ENCODE data around the gene LRAT.
"Not testable (repeated sequence)": the region's sequence is repeated elsewhere in the genome, so short reads cannot be mapped to it uniquely, and the experiment has no call there.

Gene LRAT

DNA sequence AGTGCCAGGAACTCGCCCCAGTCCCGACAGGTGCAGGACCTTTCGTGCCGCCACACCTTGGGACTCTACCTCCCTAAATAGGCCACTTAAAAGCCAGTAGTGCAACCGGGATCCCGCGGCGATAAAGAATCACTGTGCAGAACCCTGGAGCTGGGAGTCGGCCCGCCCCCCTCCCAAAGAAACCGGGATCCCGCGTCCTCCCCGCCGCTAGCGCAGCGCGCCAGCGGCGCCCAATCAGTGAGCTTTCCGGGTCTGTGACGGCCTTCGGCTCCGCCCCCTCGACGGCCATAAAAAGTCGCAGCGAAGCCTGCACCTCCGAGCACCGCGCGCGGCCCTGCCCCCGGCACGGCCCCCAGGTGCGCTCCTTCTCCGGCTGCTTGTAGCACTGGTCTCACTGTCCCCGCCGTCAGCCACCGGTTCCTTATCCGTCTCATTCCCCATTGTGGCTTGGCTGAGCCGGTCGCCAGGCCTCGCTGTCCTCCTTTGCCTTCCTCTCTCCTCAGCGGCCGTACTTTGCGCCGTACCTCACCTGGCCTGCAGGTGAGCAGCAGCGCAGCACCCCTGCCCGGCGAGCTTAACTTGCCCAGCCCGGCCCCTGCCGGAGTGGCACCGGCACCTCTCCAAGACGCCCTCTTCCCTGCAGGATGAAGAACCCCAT is at the start of gene LRAT:
Gene LRAT, plus strand, starts transcription at position 318 of the 658 bp plus-strand sequence. Its CDS starts 327 bp downstream, at position 645.
- peak; percentile 28 for DNase-seq (ENCODE audit: low spot score)

DNA sequence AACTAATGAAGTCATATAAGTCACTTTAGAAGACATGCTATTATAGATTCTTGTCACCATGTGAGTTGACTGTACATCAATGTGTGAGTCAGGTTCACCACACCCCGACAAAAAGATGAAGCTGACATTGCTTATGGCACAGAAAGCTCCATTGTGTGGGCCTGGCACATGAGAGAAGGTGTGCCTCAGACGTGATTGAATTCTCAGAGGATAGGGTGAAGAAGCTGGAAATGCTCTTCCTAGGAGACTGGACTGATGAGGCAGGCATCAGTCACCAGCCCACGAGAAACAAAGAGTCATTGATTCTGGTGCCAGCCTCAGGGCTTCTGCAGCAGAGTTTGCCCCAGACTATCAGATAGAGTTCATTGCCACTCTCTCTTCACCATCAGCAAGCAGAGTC is 35.9 kb upstream of the LRAT start:
- DNase-seq (ENCODE audit: low spot score), result no peak

GRCh38 chr4:154709550-154709949 is 34.2 kb upstream of the LRAT start:
- DNase-seq (ENCODE audit: low spot score), result no peak

- DNase-seq (ENCODE audit: low spot score), result no peak
Observed at GRCh38 chr4:154711522-154711921, 32.3 kb upstream of the LRAT start.

- no peak for DNase-seq (ENCODE audit: low spot score)
Observed at GRCh38 chr4:154714339-154715040, 29.3 kb upstream of the LRAT start.

DNA sequence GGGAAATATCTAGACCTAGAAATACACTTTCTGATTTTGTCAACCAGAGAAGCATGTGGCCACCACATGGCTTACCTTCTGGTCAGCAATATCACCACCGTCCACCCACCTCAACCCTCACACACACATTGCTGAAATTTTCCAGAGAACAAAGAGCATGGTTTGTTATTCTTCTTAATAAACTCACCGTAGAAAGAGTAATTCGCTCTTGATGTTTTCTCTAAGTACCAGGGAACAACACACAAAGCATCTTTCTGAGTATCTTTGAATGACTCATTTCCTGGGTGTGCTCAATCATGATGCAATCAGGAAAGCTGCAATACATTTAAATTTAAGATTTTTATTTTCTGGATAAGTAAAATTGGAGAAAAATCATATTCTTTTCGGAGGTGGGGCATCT is 24.7 kb upstream of the LRAT start:
- DNase-seq (ENCODE audit: low spot score), result peak; percentile 22

DNA sequence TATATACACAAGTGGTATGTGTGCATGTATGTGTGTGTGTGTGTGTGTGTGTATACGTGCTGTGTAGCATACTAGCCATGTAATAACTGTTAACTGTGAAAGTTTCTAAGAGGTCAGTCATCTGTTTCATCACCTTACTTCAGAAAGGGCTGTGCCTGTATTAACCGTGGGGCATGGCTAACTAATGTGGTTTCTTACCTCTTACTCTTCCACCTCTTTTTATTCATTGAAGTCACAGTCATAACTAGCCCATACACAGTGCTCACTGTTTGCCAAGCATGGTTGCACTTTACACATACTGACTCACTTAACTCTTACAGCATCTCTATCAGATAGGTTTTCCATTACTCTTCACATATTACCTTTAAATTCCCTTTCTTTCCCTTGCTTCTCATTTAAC is 23.7 kb upstream of the LRAT start:
- DNase-seq (ENCODE audit: low spot score), result peak; percentile 48

DNA sequence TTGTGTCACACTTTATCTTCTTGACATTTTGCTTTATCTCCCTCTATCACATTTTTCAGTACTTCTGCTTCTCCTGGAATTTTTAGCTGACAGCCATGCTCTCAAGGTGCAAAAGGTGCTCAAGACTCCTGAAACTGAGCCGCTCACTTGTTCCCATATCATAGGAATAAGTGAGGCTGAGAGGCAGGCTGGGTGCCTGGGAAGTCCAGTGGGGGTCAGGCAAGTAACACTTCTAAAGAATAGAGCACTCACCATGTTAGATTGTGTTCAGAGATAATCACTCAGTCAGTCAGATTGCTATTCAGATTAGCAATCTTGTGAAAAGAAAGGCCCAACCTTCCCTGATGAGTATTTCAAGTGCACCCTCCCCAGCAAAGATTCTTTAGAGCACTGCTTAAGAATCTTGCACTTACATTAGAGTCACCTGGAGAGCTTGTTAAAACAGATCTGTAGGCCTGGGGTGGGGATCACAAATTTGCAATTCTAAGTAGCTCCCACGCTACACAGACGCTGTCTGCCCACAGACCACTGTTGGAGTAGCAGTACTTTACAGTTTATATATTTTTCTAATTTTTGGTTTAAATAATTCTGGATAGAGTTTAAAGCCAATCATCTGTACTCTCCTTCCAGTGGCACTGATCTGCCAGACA is 23.1 kb upstream of the LRAT start:
- no peak for DNase-seq (ENCODE audit: low spot score)

GRCh38 chr4:154722262-154722661 is 21.5 kb upstream of the LRAT start:
- no peak for DNase-seq (ENCODE audit: low spot score)

DNA sequence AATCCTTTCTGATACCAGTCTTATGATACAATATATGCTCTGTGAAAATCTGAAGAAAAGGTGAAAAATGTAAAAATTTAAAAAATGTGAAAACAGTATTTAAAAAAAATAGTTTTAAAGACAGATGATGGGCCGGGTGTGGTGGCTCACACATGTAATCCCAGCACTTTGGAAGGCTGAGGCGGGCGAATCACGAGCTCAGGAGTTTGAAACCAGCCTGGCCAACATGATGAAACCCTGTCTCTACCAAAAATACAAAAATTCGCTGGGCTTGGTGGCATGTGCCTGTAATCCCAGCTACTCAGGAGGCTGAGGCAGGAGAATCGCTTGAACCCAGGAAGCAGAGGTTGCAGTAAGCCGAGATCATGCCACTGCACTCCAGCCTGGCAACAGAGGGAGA is 20.2 kb upstream of the LRAT start:
- not testable (repeated sequence) for DNase-seq (ENCODE audit: low spot score)

GRCh38 chr4:154727540-154727939 is 16.3 kb upstream of the LRAT start:
- DNase-seq (ENCODE audit: low spot score), result no peak

GRCh38 chr4:154731756-154732155 is 12.0 kb upstream of the LRAT start:
- no peak for DNase-seq (ENCODE audit: low spot score)

- DNase-seq (ENCODE audit: low spot score), result no peak
Observed at GRCh38 chr4:154732669-154733068, 11.1 kb upstream of the LRAT start.

GRCh38 chr4:154736770-154737169 is 7.0 kb upstream of the LRAT start:
- no peak for DNase-seq (ENCODE audit: low spot score)

DNA sequence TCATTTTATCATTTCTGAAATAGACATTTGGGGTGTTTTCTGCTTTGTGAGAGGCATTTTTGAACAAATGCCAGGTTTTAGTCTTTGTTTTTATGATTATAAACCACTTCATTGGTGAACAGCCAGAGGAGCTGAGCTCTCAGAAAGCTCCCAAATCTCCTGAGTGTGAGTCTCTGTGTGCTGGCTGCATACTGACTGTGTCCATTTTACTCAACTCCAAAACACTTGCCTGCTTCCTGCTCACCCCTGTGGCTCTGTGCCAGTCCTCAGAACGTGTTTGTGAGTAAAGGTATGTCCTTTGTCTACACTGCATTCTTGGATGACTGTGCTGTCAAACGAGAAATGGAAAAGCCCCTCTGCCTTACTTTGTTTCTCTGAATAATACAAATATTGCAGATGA is 5.4 kb upstream of the LRAT start:
- no peak for DNase-seq (ENCODE audit: low spot score)

GRCh38 chr4:154739111-154739510 is 4.7 kb upstream of the LRAT start:
- DNase-seq (ENCODE audit: low spot score), result no peak

GRCh38 chr4:154740462-154740861 is 3.3 kb upstream of the LRAT start:
- DNase-seq (ENCODE audit: low spot score), result no peak

- DNase-seq (ENCODE audit: low spot score), result no peak
Observed at GRCh38 chr4:154741131-154741665, 2.6 kb upstream of the LRAT start.

DNA sequence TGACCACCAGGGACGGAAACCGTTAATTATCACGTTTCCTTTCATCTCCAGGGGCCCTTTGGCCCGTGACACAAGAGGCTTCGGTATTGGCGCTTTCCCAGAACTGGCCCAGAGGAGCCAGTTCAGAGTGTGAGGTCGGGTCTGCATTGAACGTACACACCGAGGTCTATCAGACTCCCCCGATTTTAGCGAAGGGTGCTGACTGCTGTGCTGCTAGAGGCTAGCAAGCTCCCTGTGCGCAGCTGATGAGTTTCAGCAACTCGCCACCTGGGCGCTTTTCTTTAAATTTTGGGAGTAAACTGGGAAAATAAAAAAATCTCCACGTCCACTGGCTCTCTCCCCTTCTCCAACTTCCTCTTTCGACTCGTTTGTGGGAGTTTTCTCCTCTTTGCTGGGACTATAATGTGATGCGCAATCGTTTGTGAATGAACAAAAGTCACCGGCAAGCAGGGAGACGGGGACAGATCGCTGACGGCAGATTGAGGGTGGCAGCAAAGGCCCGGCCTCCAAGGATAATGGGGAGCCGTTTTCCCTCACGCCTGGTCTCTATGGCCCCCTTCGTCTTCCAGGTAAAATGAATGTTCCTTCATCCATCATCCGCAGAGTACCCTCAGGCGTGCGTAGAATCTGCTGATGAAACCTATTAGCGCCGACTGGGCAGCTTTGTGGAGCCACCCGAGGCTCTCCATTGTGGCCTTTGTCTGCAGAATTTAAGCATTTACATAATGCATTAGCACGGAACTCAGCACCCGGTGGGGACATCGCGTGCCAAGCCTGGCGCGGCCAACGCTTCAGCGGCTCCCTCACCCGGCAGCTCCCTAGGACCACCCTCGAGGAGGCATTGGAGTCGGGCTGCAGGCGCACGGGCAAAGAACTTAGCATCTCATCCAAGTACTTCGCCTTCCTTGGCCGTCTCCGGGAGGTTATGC is 1.6 kb upstream of the LRAT start:
- no peak for DNase-seq (ENCODE audit: low spot score)

DNA sequence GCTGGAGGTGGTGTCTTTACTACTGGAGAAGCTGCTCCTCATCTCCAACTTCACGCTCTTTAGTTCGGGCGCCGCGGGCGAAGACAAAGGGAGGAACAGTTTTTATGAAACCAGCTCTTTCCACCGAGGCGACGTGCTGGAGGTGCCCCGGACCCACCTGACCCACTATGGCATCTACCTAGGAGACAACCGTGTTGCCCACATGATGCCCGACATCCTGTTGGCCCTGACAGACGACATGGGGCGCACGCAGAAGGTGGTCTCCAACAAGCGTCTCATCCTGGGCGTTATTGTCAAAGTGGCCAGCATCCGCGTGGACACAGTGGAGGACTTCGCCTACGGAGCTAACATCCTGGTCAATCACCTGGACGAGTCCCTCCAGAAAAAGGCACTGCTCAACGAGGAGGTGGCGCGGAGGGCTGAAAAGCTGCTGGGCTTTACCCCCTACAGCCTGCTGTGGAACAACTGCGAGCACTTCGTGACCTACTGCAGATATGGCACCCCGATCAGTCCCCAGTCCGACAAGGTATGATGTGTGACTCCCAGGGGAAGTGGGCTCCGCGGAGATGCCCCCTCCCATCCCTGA is 634 bp downstream of the LRAT start:
- no peak for DNase-seq (ENCODE audit: low spot score)

- no peak for DNase-seq (ENCODE audit: low spot score)
Observed at GRCh38 chr4:154757713-154758112, 13.9 kb downstream of the LRAT start.

DNA sequence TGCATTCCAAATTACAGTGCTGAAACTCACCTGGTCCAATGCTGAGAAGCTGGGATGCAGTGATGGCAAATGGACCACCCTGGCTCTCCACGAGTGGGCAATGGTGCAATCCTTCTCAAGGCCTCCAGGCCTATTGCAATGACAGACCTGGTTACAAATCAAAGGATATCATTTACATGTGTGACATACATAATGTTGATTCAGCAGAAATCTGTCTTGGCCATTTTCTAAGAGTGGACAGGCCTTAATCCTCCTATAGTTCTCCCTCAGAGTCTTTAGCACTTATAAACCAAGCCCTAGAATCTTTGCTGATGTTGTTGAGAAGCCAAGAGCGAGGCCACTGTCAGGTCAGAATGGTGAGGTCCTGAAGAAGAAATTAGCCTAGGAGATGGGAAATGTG is 17.1 kb downstream of the LRAT start:
- no peak for DNase-seq (ENCODE audit: low spot score)
